GM18499 (cell line): Measurements from ENCODE around the gene ABTB2.

Experiments used
- ATAC-seq: cut with Tn5 transposase; IDR thresholded peaks from one replicate; pipeline ENCODE4 v1.9.1; 2021; ENCODE audit warnings: moderate number of reproducible peaks; ENCODE audit not compliant: insufficient read depth, unreplicated experiment

Gene ABTB2

DNA sequence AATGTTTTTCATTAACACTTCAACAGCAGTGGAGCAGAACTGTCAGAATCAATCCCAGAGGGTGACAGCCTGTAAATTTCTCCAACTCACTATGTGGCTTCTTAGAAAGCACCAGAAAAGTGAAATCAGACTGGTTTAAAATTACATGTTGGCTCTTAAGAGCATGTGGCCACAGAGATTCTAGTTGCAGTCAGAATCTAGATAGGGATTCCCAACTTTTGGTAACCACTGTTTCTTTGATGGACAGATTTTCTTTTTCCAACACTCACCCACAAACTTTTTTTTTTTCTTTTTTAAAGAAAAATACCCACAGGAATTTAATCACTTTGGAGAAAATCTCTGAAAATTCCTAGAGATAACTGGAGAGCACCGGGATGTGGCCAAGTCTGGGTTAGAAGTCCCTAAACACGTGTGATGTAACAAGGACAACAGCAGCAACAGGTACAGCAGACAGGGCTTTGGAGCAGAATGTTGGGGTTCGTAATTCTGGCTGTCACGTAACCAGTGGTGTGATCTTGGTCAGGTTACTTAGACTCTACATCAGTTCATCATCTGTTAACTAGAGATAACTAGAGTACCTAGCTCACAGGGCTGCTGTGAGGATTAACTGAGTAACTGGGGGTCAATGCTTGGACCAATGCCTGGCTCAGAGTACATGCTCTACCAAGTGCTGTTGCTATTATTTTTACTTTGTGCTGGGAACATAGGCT lies 152.3 kb downstream of the ABTB2 start:
- ATAC-seq: no peak

DNA sequence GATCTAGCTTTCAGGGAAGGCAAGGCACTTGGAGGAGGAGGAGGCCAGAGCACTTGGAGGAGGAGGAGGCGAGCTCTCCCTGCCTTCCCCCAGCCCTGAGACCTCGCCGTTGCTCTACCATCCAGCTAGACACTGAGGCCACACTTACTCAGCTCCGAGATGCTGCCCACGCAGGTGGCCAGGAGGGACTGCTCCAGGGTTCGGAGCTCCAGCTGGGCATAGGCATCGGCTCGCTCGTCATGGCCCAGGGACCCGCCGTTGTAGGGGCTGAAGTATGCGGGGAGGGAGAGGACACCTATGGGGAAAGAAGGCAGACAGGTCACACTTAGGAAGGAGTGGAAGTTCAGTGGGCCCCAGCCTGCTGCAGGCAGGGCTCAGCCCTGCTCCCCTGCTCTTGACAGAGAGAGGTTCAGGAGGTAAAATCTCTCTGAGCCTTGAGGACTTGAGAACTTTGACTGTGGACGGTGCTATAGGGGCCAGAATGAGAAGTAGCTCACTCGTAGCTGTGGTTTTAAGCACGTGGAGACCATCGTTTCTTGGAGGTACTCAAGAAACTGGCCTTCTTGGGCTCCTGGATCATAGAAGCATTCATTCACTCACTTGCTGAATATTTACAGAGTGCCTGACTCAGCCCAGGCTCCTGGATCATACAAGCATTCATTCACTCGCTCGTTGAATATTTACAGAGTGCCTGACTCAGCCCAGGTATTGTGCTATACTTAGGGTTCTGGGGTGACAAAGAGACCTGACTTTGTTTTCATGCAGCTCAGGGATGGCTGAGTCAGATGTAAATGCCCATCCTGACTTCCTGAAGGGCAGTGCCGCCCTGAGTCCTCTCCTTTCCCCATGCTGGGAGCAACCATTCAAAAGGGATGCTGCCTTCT lies 153.2 kb downstream of the ABTB2 start:
- no peak for ATAC-seq

- no peak for ATAC-seq
Measured at GRCh38 chr11:34203377-34203871, 154.4 kb downstream of the ABTB2 start.

GRCh38 chr11:34201129-34201528 lies 156.7 kb downstream of the ABTB2 start:
- no peak for ATAC-seq

DNA sequence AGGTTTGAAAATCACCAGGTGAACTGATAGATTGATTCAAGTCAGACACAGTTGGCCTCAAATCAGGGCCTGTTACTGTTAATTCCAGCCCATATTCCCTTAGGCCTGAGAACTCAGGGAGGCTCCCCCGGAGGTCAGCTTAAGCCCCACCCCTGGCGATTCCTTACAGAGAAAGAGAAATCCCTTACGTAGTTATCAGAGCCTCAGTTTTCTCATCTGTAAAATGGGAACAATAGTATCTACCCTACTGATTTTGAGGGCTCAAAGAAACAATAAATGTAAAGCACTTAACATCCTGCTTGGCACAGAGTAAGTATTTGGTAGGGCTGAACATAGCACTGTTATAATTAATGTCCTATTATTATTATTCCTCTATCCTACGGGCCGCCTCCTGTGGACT lies 158.3 kb downstream of the ABTB2 start:
- no peak for ATAC-seq

- ATAC-seq: no peak
Measured at GRCh38 chr11:34198523-34198922, 159.3 kb downstream of the ABTB2 start.

DNA sequence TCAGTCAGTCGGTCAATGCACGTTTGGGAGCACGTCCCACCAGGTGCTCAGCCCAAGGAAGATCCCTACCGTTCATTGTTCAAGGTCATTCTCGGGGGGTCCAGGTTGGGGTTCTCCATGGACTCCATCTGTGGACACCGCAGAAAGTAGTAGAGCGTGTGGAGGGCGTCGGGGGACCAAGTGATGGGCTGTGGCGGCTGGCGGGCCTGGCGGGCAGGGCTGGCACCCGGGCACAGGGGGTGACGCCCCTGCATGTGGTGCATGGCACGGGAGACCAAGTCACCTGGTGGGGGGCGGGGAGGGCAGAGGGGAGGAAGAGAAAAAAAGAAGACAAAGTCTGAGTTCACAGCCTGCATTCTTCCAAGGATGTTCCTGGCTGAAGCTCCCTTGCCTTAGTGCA lies 160.6 kb downstream of the ABTB2 start:
- no peak for ATAC-seq

- no peak for ATAC-seq
Measured at GRCh38 chr11:34194576-34195335, 163.1 kb downstream of the ABTB2 start.

- no peak for ATAC-seq
Measured at GRCh38 chr11:34192481-34193401, 165.1 kb downstream of the ABTB2 start.

- ATAC-seq: no peak
Measured at GRCh38 chr11:34191578-34191977, 166.2 kb downstream of the ABTB2 start.

- no peak for ATAC-seq
Measured at GRCh38 chr11:34190192-34191139, 167.3 kb downstream of the ABTB2 start.

GRCh38 chr11:34189191-34189590 lies 168.6 kb downstream of the ABTB2 start:
- ATAC-seq: no peak

DNA sequence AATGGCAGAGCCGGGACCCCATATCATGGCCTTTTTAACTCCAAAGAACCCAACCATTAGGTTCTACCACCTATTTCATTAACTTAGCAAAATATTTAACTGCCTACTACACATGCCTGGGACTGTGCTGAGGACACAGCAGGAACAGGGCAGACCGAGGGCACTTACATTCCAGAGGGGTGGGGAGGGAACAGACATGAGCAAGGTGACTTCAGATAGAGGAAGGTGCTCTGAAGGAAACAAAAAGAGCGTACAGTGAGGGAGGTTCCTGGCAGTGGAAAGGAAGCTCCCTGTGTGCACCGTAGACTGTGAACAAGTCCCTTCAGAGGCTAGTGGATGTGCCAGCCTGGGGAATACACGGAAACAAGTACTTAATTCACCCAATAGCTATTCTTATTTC lies 169.6 kb downstream of the ABTB2 start:
- ATAC-seq: no peak

- no peak for ATAC-seq
Measured at GRCh38 chr11:34185926-34186841, 171.6 kb downstream of the ABTB2 start.

DNA sequence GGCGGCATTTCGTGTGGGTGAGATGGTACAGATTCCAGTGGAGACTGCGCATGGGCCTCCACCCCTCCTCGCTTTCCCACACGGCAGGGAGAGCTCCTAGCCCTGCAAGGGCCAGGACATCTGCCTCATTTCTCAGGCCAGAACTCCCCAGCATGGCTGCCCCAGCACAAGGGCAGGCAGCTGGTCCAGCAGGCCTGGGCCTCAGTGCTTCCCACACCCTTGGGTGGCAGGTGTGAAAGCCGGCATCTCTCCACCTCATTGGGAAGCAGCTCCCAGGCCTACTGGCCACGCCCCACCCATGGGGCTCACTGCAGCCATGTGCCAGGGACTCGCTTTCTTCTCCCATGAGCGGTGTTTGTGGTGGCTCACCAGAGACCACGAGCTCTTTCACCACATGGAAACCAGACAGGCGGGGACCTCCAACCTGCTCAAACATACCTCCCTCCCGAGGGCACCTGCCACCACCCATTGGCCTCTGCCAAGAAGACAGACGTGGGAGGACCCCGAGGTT lies 173.2 kb downstream of the ABTB2 start:
- ATAC-seq: no peak

GRCh38 chr11:34183848-34184391 lies 173.9 kb downstream of the ABTB2 start:
- ATAC-seq: no peak
